ENCODE results near the gene PRPF18.

The PRPF18 gene

DNA sequence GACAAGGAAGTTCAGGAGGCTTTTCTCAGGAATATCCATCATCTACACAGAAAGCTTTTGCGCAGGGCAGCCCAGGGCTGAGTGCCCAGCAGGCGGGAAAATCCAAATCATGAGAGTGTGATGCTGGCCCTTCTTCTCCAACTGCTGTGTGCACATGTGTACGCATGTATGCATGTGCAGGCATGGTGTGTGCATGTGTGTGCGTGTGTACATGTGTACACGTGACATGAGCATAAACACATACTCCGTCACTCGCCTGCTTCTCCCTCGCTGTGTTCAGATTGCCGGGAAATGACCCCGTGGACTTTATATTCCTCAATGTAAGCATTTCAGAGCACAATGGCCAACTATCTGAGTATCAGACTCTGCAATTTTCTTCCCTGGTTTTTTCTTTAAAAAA is 85.1 kb downstream of the PRPF18 start:
- no peak for DNase-seq

DNA sequence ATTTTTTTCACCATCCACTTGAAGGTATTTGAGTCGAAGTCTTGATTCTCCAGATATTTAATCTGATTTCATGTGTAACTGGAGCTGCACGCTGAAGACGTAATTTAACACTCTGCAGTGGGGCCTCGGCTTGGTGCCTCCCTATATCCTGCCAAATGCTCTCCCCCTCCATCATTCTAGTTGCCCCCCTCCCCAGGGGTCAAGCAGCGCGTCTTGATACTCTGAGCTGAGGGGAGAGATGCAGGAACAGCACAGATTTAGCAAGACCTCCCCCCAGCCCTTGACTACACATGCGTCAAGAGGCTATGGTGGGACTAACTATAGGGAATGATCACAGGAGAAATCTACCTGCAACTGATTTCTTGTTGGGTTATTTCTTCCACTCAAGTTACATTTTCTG is 85.8 kb downstream of the PRPF18 start:
- DNase-seq = no peak

DNA sequence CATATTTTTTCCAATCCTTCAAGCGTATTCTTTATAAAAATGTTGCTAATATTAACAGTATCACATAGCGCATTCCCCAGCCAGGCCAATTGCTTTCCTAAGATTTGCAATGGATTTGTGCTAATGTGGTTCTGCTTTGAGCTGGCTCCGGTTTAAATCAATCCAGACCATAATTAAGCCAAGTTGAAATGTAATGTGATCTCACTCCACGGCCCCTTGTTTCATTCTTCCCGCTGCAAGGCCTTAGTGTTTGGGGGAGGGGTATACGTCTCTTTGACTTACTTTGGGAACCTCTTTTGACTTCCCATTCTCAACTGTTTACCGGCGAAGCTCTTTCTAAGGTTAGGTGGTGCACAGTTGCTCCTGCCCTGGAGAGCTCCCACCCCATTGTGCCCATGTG is 86.4 kb downstream of the PRPF18 start:
- DNase-seq = no peak

DNA sequence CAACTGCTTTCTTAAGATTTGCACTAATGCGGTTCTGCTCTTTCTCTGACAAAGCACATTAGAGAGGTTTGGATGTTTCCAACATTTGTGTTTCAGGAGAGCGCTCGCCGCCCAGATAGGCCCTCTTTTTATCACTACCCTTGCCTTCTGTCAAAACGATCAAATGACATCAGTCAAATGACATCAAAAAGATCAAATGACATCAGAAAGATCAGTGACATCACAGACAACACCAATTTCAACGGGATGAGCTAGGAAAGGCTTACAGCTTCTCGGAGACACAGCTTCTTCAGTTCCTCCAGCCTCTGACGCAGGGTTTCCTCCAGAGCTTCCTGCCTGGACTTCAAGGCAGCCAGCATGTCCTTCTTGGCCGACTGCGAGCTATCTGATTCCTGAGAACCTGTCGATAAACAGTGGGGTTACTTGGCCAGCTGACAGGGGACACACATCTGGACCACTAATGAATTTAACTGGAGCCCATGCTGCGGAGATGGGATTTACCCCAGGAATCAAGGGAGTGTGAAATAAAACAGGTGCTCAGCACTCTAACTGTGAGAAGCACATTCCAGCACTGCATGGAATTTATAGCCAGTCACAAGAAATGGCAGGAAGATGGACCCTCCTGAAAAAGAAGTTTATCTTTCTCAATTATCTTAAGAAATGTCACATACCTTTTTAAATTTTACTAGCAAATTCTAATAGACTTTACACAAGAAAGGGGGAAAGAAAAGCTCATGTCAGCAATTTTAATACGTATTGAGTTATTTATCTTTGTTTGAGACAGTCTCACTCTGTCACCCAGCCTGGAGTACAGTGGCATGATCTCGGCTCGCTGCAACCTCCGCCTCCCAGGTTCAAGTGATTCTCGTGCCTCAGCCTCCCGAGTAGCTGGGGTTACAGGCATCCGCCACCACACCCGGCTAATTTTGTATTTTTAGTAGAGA is 88.2 kb downstream of the PRPF18 start:
- DNase-seq = no peak

DNA sequence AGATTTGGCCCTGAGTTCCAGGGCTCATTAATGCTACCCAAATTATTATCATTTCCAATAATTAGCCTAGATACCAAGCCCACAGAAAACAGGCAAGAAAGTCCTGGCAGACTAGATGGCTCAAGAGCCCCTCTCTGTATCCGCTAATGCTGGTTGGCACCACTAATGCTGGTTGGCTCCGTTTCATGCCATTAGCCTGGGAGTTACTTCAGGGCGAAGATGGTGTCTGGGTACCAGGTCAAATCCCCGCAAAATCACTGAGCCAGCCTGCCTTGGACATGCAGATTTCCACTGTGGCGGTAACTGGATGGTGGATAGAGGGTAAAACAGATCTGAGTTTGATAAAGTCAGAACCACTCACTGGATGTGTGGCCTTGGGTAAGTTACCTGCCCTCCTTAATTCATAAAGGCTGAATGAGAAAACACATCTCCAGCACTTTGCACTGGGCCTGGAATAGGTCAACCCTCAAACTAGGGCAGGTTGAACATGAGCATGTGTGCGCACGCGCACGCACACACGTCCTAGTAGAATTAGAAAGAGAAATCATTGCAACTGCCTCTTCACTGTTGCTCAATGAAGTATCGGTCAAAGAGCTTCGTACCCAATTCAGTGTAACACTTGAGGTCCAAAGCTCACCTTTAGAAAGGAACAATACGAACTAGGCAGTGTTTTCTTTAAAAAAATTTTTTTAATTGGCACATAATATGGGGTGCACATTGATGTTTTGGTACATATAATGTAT is 91.5 kb downstream of the PRPF18 start:
- DNase-seq = no peak

Measured in NCI-H774 (cell line).